Skeletal muscle satellite cell (primary cell): ENCODE measurements around the gene TRIM49D1. TPM values are rescaled to one million over a fixed set of nuclear protein-coding genes. Genes with fewer than 3 reads are reported as not detected.
"Not testable (repeated sequence)": the region's sequence is repeated elsewhere in the genome, so short reads cannot be mapped to it uniquely, and the experiment has no call there.

ENCODE experiments used
- H3K27me3 ChIP-seq: 2 replicates; pipeline ENCODE4 v1.7.0; 2013; ENCODE audit warnings: low read length; ENCODE audit not compliant: control insufficient read depth, insufficient read depth
- H3K36me3 ChIP-seq: 2 replicates; pipeline ENCODE4 v1.7.0; 2013; ENCODE audit warnings: mild to moderate bottlenecking, control low read depth, low read length; ENCODE audit not compliant: insufficient read depth
- H3K4me1 ChIP-seq: 2 replicates; pipeline ENCODE4 v1.7.0; 2013; ENCODE audit warnings: low read length; ENCODE audit not compliant: control insufficient read depth, insufficient read depth
- H3K4me2 ChIP-seq: 2 replicates; pipeline ENCODE4 v1.7.0; 2013; ENCODE audit warnings: mild to moderate bottlenecking, low read length
- H3K4me3 ChIP-seq: 2 replicates; pipeline ENCODE4 v1.7.0; 2013; ENCODE audit warnings: low read length
- H3K9ac ChIP-seq: 2 replicates; pipeline ENCODE4 v1.7.0; 2013; ENCODE audit warnings: mild to moderate bottlenecking, low read depth, low read length, moderate library complexity
- H3K9me3 ChIP-seq: replicated peaks from 2 replicates; pipeline ENCODE4 v1.7.0; 2013; ENCODE audit warnings: mild to moderate bottlenecking, control low read depth, low read length
- total RNA-seq: library from RNA; depleted of rRNA; stranded (reverse); fragments of >200 nt; gene quantifications from 2 replicates; pipeline ENCODE4 v1.2.3, GENCODE V29; 2012; rRNA removed

TRIM49D1 gene, protein sequence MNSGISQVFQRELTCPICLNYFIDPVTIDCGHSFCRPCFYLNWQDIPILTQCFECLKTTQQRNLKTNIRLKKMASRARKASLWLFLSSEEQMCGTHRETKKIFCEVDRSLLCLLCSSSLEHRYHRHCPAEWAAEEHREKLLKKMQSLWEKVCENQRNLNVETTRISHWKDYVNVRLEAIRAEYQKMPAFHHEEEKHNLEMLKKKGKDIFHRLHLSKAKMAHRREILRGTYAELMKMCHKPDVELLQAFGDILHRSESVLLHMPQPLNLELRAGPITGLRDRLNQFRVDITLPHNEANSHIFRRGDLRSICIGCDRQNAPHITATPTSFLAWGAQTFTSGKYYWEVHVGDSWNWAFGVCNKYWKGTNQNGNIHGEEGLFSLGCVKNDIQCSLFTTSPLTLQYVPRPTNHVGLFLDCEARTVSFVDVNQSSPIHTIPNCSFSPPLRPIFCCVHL
- not detected in 2 replicates for total RNA-seq

DNA sequence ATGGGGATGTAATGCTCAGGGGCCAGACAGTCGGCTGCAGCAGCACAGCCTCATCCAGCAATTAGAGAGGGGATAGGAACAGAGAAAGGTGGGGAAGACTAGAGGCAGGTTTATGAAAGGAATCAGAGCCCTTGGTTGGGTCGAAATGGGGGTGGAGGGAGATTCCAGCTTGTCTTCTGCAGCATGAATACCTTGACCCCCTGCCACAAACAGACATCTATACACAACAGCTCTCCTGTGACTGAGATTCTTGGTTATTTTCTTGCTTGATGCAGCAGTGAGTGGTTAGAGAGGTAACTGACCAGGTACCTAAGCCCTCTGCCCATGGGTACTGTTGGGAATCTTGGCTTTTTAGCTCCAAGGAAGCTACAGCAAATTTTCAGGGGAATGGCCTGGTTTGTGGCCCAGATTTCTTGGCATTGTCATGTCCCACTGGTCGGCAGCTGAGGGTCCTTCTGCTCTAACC is at the start of gene TRIM49D1:
TSS of gene TRIM49D1 (minus strand) at position 51 of the 466 bp plus-strand sequence. CDS start 4,535 bp downstream, outside the sequence.
- Histone ChIP-seq H3K36me3 (no peaks in the 10 kb centered on the region), H3K9ac (no peak within 1 kb of the TSS), H3K9me3 (no peaks in the 10 kb centered on the region), H3K4me1 (no peaks in the 10 kb centered on the region), H3K4me2 (no peak within 1 kb of the TSS), H3K27me3 (no peaks in the 10 kb centered on the region), H3K4me3 (no peak within 1 kb of the TSS)

DNA sequence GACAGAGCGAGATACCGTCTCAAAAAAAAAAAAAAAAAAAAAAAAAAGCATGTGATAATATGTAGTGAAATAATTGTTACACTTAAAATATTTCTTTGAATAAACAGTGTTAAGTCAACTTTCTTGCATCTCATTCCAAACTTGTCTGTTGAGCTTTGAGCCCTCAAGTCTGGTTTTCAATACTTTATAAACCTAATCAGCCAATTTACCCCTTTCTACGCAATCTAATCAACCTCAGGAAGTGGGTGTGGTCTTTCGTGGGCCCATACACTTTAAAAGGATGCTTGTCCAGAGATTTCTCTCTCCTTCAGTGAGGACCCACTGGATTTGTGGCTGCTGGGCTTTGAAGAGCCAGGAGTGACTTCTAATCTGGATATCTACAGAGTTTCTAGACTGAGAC is 43.7 kb upstream of the TRIM49D1 start, which contains the start of gene TRIM64:
TSS of gene TRIM64 (plus strand) at position 301 of the 400 bp plus-strand sequence. CDS start 2,467 bp downstream, outside the sequence.
- not testable (repeated sequence) for H3K4me1 ChIP-seq, H3K27me3 ChIP-seq, H3K9me3 ChIP-seq, H3K36me3 ChIP-seq, H3K9ac ChIP-seq, H3K4me2 ChIP-seq, H3K4me3 ChIP-seq

DNA sequence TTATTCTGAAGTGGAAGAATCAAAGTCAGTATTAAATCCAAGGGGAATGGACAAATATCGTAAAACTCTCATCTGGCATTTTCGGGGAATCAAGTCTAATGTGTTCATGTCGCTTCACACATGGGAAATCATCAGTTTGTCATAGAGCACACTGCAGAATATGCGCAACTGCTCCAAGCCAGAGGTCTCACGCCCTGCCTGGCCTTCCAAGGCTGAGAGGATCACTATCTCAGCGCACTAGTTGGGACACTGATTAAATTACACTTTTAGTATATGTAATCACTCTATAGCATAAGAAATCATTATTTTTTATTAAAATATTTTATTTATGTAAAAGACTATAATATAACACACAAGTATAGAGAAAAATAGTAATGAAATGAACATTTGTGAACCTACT is 38.8 kb upstream of the TRIM49D1 start:
- H3K36me3 ChIP-seq, H3K4me1 ChIP-seq, H3K4me2 ChIP-seq, H3K9me3 ChIP-seq, H3K9ac ChIP-seq, H3K27me3 ChIP-seq, H3K4me3 ChIP-seq: not testable (repeated sequence)

DNA sequence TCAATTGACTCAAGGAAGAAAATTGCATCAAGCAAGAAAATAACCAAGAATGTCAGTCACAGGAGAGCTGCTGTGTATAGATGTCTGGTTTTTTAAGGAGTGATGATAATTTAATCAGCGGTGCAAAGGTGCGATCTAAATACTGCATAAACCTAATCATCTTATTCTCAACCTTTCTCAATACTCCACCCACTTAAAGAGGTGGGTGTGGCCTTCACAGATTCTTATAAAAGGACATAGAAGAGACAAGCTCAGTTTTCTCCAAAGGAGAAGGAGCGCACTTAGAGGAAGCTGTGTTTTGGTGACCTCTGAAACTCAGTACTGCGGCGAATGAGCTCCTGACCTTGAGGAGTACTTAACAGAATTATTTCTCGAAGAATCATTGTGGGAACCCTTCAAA is 1.7 kb upstream of the TRIM49D1 start, which contains the start of gene TRIM49D2:
TSS of gene TRIM49D2 (plus strand) at position 301 of the 400 bp plus-strand sequence. CDS start 2,698 bp downstream, outside the sequence.
- H3K4me1 ChIP-seq, H3K27me3 ChIP-seq, H3K9me3 ChIP-seq, H3K36me3 ChIP-seq, H3K9ac ChIP-seq, H3K4me2 ChIP-seq, H3K4me3 ChIP-seq: not testable (repeated sequence)

DNA sequence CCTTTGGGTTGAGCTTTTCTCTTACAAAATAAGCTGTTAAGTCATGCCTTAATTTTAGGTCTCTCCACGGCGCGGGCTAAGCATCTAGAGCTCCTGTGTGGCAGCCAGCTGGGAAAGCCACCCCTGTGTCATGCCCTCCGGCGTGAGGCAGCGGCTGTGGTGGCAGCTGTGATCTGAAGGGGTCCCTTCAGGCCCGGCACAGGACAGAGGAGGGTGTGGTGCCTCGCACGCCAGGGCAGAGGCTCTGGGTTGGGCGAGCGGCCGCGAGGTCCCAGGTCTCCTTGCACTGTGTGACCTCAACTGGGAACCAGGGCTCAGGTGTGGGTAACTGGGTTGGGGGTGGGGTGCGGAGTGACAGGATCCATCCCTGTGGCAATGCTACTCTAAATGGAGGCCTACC is 21.2 kb downstream of the TRIM49D1 start:
- not testable (repeated sequence) for H3K36me3 ChIP-seq, H3K4me1 ChIP-seq, H3K9me3 ChIP-seq, H3K4me3 ChIP-seq, H3K9ac ChIP-seq, H3K27me3 ChIP-seq, H3K4me2 ChIP-seq

DNA sequence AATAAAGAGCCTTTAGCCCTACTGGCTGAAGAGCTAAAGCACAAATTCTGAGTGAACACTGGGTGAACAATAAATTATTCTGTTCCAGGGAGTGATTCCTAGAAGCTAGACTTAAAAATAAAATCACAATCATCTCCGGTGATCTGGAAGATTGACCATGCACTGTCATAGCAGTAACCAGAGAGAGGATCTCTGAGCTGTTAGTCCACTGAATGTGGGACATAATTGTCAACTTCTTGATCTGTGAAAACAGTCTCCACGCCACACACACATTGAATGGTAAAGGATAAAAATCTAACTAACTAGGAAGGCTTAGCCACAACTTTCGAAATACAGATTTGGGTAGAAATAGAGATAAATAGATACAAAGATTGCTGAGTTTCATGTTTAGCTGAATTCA is 28.8 kb downstream of the TRIM49D1 start:
- not testable (repeated sequence) for H3K4me2 ChIP-seq, H3K9me3 ChIP-seq, H3K9ac ChIP-seq, H3K27me3 ChIP-seq, H3K4me1 ChIP-seq, H3K4me3 ChIP-seq, H3K36me3 ChIP-seq

DNA sequence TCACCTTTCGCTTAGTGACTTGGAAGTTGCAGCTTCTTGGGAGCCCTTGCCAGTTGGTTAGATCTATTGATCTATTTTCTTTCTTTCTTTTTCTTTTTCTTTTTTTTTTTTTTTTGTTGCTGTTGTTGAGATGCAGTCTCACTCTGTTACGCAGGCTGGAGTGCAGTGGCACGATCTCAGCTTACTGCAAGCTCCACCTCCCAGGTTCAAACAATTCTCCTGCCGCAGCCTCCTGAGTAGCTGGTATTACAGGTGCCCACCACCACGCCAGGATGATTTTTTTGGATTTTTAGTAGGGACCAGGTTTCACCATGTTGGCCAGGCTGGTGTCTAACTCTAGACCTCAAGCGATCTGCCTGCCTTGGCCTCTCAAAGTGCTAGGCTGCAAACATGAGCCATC is 44.5 kb downstream of the TRIM49D1 start:
- H3K4me1 ChIP-seq, H3K9me3 ChIP-seq, H3K36me3 ChIP-seq, H3K4me3 ChIP-seq, H3K4me2 ChIP-seq, H3K9ac ChIP-seq, H3K27me3 ChIP-seq: not testable (repeated sequence)

DNA sequence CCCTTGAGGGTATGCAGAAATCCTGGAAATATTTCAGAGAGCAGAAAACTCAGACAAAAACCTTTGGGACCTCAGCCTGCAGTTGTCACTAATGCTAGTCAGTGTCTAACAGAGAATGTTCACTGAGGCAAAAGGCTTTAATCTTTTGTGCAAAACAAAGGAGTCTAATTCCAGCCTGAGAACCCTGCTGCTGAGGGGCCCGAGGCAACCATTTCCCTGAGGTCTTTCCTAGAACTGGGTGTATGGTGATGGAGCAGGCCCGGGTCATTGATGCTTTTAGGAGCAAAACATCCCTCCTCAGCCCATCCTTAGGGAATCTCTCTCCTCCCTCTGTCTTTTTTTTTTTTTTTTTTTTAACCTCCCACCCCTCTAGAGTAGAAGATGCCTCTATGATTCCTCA is 49.5 kb downstream of the TRIM49D1 start:
- not testable (repeated sequence) for H3K4me3 ChIP-seq, H3K4me2 ChIP-seq, H3K27me3 ChIP-seq, H3K4me1 ChIP-seq, H3K9ac ChIP-seq, H3K36me3 ChIP-seq, H3K9me3 ChIP-seq

DNA sequence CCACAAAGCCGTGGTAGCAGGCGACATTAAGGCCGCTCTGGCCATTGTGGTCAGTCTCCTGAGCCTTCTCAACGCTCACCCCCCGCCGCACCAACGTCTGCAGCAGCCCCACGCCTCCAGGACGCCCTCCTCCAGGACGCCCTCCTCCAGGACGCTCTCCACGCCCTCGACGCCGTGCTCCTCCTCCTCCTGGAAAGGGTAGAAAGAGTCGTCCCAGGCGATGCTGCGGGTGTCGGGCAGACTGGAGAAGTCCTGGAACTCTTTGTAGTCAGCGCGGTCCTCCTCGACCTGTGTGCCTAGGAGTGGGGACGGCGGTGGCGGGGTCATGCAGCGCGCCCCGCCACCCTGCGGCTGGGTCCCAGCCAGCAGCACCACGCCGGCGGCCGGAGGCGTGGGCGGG is 56.8 kb downstream of the TRIM49D1 start:
- H3K9ac ChIP-seq, H3K4me1 ChIP-seq, H3K36me3 ChIP-seq, H3K4me2 ChIP-seq, H3K27me3 ChIP-seq, H3K4me3 ChIP-seq, H3K9me3 ChIP-seq: not testable (repeated sequence)

DNA sequence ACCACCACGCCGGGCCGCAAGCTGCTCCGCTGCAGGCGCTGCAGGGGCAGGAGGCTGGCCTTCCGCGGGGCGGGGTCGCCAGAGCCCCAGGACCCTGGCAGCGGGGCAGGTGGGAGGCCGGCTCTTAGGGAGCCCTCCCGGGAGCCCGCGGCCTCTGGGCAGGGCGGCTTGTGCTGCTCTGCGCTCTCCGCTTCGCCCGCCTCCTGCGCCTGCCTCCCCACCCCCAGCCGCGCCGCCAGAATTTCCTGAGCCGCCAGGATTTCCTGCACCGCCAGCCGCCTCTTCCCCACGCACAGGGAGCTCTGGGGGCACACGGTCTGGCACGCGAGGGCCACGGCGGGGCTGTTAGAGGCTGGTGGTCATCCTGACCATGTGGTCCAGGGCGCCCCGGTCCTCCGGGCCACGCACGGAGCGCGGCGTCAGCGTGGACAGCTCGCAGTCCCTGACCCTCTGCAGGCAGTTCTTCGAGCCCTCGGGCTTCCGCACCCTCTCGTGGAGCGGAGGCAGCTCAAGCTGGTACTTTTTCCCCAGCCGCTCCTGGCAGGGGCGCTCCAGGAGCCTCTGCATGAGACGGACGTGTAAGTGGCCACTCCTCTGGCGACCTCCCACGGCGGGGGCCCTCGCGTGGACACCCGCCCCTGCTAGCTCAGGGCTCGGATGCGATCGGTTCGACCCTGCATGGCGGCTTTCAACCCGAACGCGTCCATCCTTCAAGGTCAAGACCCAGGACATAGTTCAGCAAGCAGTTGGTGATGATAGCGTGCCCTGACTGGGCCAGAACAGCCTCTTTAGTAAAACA is 57.9 kb downstream of the TRIM49D1 start:
- not testable (repeated sequence) for H3K9ac ChIP-seq, H3K36me3 ChIP-seq, H3K27me3 ChIP-seq, H3K9me3 ChIP-seq, H3K4me1 ChIP-seq
- peak overlapping the region; percentile 47 for H3K4me3 ChIP-seq
- peak overlapping the region; percentile 47 for H3K4me2 ChIP-seq
